Cardiac ventricle fibroblast (primary cell): ENCODE data around the gene MYMX. TPM values are rescaled to one million over a fixed set of nuclear protein-coding genes. Genes with fewer than 3 reads are reported as not detected.

Experiments
- total RNA-seq: library from RNA; depleted of rRNA; stranded (reverse); fragments of >200 nt; gene quantifications from 2 replicates; pipeline ENCODE4 v1.2.3, GENCODE V29; 2015

Gene MYMX
- total RNA-seq = not detected in 2 replicates

GRCh38 chr6:44216677-44217331 is at the start of gene MYMX:
TSS of gene MYMX (plus strand) at chr6:44216926. CDS start at chr6:44217472, 546 bp downstream.

GRCh38 chr6:44223319-44224028 is 6.7 kb downstream of the MYMX start, which contains the start of gene SLC29A1:
TSS of gene SLC29A1 (plus strand) at chr6:44223595. CDS start at chr6:44227314, 3,719 bp downstream.

GRCh38 chr6:44246663-44247337 is 30.1 kb downstream of the MYMX start, which contains the start of gene HSP90AB1:
TSS of gene HSP90AB1 (plus strand) at chr6:44247101. CDS start at chr6:44248630, 1,529 bp downstream.

GRCh38 chr6:44257025-44257752 is 40.5 kb downstream of the MYMX start, which contains the start of gene SLC35B2:
TSS of gene SLC35B2 (minus strand) at chr6:44257528. CDS start at chr6:44257410, 118 bp downstream.

GRCh38 chr6:44265007-44265721 is 48.4 kb downstream of the MYMX start, which contains the start of gene NFKBIE:
TSS of gene NFKBIE (minus strand) at chr6:44265551. CDS start at chr6:44265346, 205 bp downstream.

Other genes starting within 250 kb of the MYMX start
- gene MRPL14, start 89.5 kb upstream of the MYMX start, total RNA-seq = 35.7 and 39.7 TPM in 2 replicates
- 13.0 and 23.9 TPM in 2 replicates for gene TMEM63B, start 89.4 kb upstream of the MYMX start, total RNA-seq
- gene CAPN11, start 58.1 kb upstream of the MYMX start, total RNA-seq = 0.12 and 0.34 TPM in 2 replicates
- gene SLC29A1, start 6.7 kb downstream of the MYMX start, total RNA-seq = 6.1 and 9.5 TPM in 2 replicates
- 553 and 563 TPM in 2 replicates for gene HSP90AB1, start 30.2 kb downstream of the MYMX start, total RNA-seq
- gene SLC35B2, start 40.6 kb downstream of the MYMX start, total RNA-seq = 38.7 and 42.3 TPM in 2 replicates
- 6.2 and 6.5 TPM in 2 replicates for gene NFKBIE, start 48.6 kb downstream of the MYMX start, total RNA-seq
- gene TMEM151B, start 53.5 kb downstream of the MYMX start, total RNA-seq = 0.06 TPM in 1 of 2 replicates, not detected in the other
- 6.5 and 7.0 TPM in 2 replicates for gene AARS2, start 96.4 kb downstream of the MYMX start, total RNA-seq
- gene SPATS1, start 125.7 kb downstream of the MYMX start, total RNA-seq = not detected in 2 replicates
- 10.7 and 13.5 TPM in 2 replicates for gene CDC5L, start 170.8 kb downstream of the MYMX start, total RNA-seq